HG03196 (cell line): ENCODE results near the gene SERTAD2.

Experiments used
- ATAC-seq: cut with Tn5 transposase; IDR thresholded peaks from one replicate; pipeline ENCODE4 v1.9.1; 2021; ENCODE audit not compliant: unreplicated experiment

The SERTAD2 gene

DNA sequence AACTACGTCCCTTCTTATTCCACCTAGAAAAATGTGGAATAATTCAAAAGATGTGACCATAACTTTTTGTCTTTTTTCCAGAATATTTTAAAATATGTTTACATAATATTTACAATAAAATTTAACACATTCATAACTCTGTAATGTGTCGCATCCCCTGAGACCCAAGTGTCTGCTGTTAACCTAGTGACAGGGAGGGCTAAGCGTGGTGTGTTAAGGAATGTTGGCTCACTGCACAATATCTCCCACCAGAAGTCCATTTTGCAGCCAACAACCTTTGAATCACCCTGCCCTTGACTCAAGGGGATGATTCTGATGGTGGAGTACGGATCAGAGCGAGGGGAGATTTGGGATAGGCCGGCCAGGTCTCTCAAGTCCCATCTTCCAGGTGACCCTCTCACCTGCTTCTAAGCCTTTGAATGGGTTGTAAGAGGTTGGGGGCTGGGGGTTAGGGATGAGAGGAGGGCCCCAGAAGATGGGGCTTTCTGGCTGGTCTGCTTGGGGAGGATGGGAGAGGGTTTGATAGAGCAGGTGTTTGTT is 43.3 kb downstream of the SERTAD2 start:
- ATAC-seq = no peak

DNA sequence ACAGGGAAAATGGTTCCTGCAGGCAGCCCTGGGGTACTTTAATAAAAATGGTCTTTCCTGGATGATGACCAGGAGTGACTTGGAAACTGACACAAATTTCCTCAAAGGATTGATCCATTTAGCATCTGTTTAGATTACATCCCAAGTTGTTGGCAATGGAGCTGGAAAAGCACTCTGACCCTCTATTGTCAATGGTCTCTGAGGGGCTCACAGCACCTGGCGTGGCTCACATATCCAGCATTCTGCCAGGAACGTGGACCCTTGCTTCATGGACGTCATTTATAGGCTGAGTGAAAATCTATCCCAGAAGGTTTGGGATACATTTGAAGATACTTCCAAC is 43.8 kb downstream of the SERTAD2 start:
- ATAC-seq = no peak

DNA sequence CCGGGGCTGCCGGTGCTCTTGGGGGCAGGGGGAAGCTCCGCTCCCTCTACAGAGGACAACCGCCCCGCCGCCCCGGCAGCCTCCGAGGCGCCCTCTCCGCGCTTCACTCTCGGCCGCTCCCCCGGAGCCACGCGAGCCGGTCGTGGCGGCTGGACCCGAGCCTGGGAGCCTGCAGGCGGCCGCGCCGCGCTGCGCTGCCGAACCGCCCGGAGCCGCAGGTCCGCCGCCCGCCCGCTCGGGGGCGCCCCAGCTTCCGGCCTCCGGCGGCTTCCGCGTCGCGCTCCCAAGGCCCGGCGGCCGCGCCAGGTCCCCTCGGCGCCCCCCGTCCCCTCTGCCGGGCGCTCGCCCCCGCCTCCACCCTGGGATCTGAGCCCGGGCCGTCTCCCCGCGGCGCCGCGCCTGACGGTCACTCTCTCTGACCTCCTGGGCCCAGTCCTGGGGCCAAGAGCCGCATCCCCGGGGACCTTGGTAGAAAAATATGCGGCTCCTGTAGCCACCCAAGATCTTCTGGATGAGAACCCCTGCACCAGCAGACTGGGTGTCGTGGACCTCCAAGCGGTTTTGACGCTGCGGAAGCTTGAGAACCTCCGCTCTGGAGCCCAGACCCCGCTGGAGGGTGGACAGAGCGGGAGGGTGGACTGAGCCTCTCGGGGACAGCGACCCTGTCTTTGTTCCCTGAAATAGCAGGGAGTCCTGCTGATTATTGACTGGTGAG is 44.3 kb downstream of the SERTAD2 start:
- ATAC-seq = peak; percentile 44

DNA sequence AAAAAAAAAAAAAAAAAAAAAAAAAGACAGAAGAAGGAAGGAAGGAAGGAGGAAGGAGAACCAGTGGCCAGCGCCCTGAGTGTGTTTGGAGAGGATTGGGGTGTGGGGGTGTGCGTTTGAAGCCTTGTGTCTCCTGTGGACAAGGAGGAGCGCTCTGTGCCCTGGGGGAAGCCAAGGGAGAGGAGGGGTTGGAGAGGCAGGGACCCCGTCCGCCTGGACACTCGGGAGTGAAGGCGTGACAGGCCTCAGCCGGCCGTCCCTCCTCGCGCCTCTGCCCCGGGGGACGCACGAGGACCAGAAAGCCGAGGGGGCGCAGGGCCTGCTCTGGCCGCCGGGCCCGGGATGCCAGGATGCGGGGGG is 44.9 kb downstream of the SERTAD2 start:
- peak; percentile 9 for ATAC-seq

DNA sequence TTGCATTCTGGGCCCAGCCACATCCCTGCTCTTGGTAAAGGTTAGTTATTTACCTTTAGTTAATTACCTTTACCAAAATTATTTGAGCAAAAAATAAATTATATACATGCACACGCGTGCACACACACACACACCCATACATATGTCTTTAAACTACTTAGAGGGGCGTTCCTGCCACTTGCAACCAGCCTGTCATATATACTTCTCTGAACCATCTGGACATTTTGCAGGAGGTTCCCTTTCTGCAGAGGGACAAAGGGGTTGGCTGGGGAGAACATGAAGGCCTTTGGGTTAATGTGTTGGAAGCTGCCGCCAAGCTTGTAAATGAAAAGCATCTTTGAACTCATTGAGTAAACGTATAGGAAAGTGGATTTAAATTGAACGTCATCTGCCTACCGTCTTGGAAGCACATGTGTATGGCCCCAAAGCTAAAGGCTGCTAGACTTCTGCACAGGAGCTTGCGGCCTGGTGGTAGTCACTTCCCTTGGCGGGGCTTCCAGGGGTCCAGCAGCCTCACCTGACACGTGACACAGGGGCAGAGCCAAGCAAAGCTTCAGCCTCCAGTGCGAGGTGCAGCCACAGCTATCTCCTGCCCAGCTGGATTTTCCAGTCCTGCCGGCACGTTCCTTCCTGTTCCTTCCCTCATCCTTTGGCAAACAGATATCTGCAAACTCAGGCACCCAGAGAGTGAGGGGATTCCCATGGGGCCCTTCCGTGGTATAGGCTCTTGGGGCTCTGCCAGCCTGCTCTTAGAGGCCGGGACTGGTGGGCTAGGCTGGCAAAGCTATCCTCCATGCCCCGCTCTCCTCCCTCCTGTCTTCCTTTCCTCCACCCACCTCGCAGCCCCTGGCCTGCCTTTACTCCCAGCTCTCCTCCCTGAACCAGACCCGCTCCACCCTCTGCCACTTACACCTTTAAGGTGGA is 46.1 kb downstream of the SERTAD2 start:
- ATAC-seq = no peak

DNA sequence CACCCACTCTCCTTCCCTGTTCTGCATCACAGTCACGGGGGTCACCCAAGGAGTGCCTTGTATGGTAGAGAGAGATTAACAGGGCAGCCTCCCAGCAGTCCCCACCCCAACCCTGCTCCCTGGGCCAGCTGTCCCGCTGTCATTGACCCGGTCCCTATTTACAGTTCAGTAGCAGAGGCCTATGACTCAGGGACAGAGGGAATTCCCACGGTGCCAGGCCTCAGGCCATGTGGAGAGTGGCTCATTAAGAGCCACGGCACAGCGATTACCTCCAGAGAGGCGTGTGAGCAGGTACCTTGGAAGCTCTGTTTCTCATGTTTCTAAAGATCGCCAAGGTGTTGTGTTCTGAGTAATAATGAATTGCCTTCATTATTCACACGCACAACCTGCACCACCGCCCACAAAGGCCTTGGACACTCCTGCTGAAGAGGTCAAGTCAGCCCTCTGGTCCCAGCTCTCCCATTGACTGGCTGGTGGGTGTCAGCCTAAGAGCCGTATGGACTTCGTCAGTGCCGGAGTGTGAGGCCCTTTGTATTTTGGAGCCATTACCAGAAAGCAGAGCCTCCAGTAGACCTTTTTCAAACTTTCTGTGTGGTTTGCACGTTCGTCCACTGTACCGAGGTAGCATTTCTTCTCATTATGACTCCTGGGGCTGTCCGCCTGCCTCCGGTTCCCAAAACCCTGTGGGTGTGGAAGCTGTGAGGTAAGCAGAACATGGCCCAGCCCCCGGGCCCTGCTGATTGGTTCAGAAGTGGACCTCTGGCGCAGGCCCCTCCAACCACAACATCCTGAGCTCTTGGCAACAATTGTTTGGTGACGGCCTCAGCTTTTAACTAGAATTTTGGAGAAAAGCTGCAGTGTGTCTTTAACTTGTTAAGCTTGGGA is 47.0 kb downstream of the SERTAD2 start:
- ATAC-seq = peak; percentile 86

DNA sequence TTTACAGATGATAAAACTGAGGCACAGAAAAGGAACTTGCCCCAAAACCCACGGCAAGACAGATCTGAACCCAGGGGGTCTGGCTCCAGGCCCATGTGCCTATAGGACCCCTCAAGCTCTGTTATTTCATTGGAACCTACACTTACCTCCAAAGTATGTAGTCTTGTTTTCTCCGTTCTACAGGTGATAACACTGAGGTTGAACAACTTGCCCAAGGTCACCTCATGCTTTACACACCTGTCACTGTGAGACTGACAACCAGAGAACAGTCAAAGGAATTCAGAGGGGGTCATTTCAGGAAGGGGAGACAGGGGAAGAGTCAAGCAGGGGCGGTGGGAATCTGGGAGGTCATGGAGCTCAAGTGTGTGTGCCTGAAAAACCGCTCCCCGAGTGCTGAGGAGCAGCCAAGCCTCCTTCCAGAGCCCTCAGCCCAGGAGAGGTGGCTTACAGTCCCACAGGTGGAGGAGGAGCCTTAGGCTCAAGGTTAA is 47.7 kb downstream of the SERTAD2 start:
- no peak for ATAC-seq

DNA sequence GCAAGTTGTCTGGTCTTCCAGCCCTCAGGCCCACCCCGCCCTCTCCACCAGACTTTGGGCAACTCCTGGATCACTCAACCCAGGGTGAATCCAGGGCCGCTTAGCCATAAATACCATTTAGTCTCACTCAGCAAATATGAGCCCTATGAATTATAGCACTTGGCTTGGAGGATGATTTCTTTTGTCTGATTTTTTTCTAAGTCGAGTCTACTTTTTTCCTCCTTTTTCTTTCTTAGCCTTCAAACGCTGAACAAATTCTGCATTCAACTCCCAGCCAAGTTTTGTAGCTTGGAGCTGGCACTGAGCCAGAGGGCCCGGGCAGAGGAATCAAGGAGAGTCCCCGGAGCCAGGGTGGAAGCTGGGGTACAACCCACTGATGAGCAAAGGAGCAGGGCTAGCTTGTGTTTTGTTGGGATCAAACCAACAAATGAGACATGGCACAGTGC is 48.7 kb downstream of the SERTAD2 start:
- ATAC-seq = no peak

DNA sequence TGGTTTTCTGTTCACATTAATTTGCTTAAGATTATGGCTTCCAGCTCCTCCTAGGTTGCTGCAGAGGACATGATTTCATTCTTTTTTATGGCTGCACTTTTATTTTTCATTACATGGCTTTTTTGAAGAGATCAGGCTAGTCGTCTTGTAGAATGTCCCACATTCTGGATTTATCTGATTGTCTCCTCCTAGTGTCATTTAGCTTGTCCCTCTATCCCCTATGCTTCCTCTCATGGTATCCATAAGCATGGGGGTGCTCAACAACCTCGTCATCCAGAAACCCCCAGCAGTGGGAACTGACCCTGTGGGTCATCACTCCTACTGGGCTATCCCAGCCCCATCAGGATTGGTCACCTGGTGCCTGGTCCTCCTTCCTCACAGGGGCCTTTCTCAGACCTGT is 49.6 kb downstream of the SERTAD2 start:
- ATAC-seq = no peak

DNA sequence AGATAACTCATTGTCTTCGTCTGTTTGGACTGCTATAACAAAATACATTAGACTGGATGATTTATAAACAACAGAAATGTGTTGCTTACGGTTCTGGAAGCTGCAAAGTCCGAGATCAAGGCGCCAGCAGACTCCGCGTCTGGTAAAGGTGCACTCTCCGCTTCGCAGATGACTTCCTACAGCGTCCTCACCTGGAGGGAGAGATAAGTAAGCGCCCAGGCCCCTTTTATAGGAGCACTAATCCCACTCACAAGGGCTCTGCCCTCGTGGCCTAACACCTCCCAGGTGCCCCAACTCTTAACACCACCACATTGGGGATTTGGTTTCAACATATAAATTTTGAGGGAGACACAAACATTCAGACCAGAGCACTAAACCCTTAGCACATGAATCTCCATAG is 51.3 kb downstream of the SERTAD2 start:
- ATAC-seq = no peak

DNA sequence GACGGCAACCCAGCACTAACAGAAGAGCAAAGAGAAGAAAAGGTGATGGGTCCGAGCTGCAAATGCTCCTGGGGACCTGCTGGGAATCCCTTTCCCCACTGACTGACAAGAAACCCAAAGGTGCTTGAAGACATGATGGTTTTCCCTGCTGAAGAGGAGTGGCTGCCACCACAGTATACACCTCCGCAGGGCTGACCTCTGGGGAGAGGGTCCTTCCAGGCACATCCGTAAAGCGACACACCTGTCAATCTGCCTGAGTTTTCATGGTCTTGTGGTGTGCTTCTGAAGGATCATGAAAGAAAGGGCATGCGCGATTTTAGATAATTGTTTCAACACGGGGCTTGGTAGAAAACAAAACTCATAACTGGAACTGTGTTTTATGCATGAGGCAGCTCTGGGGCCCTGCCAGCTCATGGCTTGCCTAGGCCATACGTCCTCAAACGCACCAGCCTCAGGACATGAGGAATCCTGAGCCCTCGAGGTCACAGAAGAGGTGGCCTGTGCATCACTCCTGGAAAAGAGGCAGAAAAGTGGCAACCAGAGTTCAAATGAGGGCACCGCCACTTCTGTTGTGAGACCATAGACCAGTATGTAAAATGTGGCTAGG is 51.8 kb downstream of the SERTAD2 start:
- ATAC-seq = no peak

DNA sequence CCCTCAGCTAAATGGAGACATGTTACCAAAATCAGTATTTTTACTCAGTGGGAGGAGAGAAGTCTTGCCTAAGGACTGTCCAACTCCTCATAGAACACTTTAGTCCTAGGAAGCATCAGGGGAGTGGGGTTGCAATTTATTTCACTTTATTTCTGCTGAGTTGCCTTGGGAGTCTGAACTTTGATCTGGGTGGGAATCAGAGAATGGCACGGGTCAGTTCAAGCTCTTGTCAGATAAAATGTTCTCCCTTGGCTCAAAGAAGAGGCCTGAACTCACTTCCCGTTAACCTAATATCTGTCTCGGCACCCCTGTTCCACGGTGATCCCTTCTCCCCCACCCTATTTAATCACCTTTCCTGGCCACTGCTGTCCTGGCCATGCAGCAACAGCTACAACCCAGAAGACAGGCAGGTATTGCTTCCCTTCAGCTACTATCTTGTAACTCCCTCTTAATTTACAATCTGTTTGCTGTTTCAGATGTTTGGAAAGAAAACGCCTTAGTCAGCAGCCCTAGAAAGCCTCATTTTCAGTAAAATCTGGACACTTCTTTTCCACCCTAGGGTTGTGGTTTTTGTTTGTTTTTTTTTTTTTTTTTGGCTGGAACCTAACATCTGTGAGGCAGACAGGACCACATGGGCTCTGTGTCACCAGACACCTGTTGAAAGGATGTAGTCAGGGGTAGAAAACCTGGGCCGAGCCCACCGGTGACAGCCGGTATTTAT is 52.5 kb downstream of the SERTAD2 start:
- no peak for ATAC-seq

DNA sequence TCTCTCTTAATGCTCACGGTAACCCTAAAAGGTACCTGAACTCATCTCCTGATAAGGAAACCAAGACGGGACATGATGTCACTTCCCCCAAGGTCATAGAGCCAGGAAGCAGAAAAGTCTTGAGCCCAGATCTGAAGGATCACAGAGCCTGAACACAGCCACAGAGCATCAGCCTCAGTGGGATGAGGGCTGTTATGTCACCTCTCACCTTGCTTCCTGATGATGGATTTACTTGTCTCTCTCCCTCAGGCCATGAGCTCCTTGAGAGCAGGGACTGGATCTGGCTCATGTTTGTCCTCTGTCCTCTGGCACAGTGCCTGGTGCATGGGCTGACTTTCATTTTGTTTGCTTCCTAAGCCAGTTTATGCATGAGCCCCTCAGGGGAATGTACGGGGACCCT is 54.2 kb downstream of the SERTAD2 start:
- no peak for ATAC-seq

DNA sequence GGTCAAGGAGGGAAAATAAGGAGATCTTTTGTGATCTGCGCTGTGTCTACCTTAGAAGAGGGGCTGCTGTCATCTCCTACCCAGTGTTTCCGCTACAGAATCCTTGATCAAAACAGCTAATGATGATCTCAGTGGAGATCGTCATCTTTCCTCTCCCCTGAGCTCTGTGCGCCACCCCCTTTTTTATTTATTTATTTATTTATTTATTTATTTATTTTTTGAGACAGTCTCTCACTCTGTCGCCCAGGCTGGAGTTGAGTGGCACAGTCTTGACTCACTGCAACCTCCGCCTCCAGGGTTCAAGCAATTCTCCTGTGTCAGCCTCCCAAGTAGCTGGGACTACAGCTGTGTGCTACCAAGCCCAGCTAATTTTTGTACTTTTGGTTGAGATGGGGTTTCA is 55.5 kb downstream of the SERTAD2 start:
- no peak for ATAC-seq

DNA sequence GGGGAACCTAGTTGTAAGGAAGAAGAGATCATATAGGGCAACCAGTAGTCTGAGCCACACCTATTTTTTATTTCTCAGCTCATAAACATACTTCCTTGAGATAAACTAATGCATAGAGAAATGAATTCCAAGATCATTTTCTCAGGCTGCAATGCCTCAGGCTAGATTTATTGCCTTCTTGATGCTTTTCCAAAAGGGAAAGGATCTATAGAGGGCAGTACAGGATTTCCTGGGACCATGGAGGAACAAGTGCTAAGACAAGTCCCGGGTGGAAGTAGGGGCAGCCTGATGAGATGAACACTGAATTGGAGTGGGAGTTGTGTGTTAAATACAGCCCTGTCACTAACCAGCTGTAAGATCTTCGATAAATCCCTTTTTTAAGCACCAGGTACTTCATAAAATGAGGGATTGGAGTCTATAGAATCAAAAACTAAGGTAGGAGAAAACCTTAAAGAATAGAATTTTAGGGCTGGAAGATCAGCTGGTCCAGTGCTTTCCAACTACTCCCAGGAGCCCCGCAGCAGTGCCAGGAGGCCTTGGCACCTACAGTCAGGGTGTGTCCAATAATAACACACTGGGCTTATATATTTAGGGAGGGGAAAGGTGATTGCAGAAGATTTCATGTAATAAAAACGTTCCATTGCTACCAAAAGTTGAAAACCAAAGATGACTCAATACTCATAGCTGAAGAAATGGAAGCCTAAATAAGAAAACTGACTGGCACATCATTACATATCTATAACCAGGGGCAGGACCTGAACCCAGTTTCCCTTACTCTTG is 58.1 kb downstream of the SERTAD2 start:
- ATAC-seq = no peak

DNA sequence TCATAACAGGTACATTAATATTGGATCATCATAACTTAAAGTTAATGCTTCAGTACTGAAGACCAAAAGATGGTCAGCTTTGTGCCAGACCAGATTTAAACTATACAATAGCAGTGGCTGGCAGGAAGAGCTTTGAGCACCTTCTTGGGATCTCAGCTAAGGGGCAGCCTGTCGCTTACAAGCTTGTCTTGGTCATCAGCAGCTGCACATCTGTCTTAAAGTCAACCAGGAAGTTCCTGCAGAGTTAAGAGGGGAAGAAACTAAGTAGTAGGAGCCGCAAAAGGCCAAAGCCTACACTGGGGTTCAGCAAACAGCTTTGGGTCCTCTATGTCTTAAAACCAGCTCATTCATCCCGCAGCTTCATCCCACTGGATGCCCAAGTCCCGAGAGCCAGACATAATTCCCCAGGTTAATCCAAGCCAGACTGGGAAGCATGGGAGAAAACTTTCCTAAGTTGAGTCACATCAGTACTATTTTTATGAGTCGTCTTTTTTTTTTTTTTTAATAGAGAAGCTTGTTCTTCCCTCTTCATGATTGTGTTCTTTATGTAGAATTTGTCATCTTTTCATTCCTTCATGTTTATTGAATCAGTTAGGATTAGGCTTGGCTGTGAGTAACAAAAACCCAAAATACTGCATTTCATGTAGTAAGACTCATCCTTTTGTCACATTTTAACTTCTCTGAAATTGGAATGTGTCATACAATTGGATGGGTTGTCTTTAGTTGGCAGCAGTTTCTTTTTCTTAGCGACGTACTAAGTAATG is 59.3 kb downstream of the SERTAD2 start:
- no peak for ATAC-seq

DNA sequence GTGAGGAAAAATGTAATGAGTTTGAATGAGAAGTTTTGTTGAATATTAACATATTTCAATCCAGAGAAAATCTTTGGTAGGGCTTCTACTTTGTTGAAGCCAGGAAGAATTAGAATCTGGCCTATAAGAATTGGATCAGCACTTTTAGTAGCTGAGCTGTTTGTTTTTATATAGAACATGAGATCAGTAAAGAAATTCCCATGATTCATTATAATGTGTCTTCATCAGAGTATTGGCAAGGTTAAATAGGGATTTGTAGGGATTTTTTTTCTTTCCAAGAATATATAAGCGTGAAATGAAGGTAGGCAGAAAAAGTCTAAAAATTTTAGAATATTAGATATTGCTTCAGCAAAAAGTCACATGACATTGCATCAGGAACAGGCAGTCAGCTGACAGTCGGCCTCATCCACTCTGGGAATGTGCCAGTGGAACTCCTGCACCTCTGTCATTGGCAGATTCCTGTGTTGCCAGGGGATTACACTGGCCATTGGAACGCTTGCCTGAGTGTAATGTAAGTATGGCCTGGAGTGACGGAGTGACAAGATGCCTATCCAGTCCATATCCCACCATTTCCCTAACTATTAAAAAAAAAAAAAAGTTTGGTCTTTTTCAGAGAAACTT is 60.6 kb downstream of the SERTAD2 start:
- no peak for ATAC-seq

DNA sequence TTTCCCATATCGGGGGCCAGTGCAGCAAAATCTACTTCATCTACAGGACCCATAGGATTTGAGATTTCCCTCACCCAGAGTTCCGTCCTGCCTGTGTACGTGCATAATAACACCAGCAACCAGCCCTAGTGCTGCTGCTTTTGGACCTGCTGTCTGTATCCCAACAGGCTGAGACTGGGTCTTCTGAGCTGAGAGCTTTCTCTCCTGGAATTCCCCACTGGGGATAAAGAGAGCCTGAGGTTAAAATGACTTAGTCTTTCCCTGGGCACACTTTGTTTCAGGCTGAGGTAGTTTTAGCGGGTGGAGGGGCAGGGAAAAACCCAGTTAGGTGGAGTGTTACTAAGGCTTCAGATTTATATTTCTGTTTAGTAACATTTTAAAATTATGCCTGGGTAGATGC is 62.5 kb downstream of the SERTAD2 start:
- ATAC-seq = peak; percentile 50
